Endothelial cell of umbilical vein (primary cell): Measurements from ENCODE around the gene KRT3. TPM values are rescaled to one million over a fixed set of nuclear protein-coding genes. Genes with fewer than 3 reads are reported as not detected.

ENCODE experiments used
- BruUV-seq: library from RNA; stranded (reverse); fragments of 400-500 nt; replicated peaks from 2 replicates; lab custom pipeline; 2021; lab: Mats Ljungman, UMichigan
- CTCF ChIA-PET: fragments of 300-600, 350-600 bp; sonication (Branson Sonifier 250); formaldehyde crosslinking; loops from one replicate; lab custom pipeline; 2021; ENCODE audit warnings: antibody characterized with exemption, inconsistent platforms; lab: Charles Lee
- POLR2A ChIA-PET: fragments of 300-600, 350-600 bp; sonication (Branson Sonifier 250); formaldehyde crosslinking; loops from one replicate; lab custom pipeline; 2021; ENCODE audit warnings: antibody characterized with exemption, inconsistent platforms; lab: Charles Lee
- DNase-seq: peaks from one replicate; pipeline ENCODE4 v3.0.0-alpha.2; 2011; ENCODE audit warnings: low read depth, low spot score
- FAIRE-seq: peaks from 2 replicates; lab custom pipeline; 2011; peaks lifted over from hg19 to GRCh38; lab: Jason Lieb, UNC
- H2AFZ ChIP-seq: 2 replicates; pipeline ENCODE4 v1.6.0; 2012; ENCODE audit warnings: low read depth, low read length, control low read depth, inconsistent platforms
- H3K27ac ChIP-seq: 2 replicates; pipeline ENCODE4 v1.5.1; 2011; ENCODE audit warnings: low read depth, mild to moderate bottlenecking, control low read depth, low read length, moderate library complexity; ENCODE audit not compliant: insufficient read depth
- H3K27me3 ChIP-seq, 2 experiments: 2 replicates each; pipeline versions ENCODE4 v1.6.0 to v1.6.1; 2011; ENCODE audit warnings: low read length in 2 of 2, mixed read lengths in 1 of 2; ENCODE audit not compliant: control insufficient read depth in 2 of 2, insufficient read depth in 2 of 2
- H3K36me3 ChIP-seq, 2 experiments: 2 replicates in 1 of 2; 3 replicates in 1 of 2; pipeline ENCODE4 v1.5.1; 2011; ENCODE audit warnings: low read length in 2 of 2, mild to moderate bottlenecking in 1 of 2, moderate library complexity in 1 of 2; ENCODE audit not compliant: control insufficient read depth in 2 of 2, insufficient read depth in 2 of 2; ENCODE audit errors: extremely low read depth in 1 of 2
- H3K4me1 ChIP-seq: 3 replicates; pipeline ENCODE4 v1.5.1; 2011; ENCODE audit warnings: mild to moderate bottlenecking, low read length; ENCODE audit not compliant: control insufficient read depth, insufficient read depth; ENCODE audit errors: extremely low read depth
- H3K4me2 ChIP-seq: 2 replicates; pipeline ENCODE4 v1.6.1; 2011; ENCODE audit warnings: low read length, control low read depth, mixed read lengths; ENCODE audit not compliant: insufficient read depth
- H3K4me3 ChIP-seq, 3 experiments: fragments of 200-600 bp in 1 of 3; sonication (generic), shearing (Covaris generic) in 1 of 3; replicated peaks in 1 of 3; 2 replicates each; pipeline ENCODE4 v1.5.1; 2011 to 2016; ENCODE audit warnings: control low read depth in 3 of 3, low read length in 3 of 3, mild to moderate bottlenecking in 2 of 3, inconsistent platforms in 1 of 3, low read depth in 1 of 3, moderate library complexity in 1 of 3; ENCODE audit not compliant: insufficient read depth in 1 of 3
- H3K79me2 ChIP-seq: 2 replicates; pipeline ENCODE4 v1.6.0; 2012; ENCODE audit warnings: low read length, inconsistent platforms; ENCODE audit not compliant: control insufficient read depth, insufficient read depth
- H3K9ac ChIP-seq: replicated peaks from 2 replicates; pipeline ENCODE3; 2011; ENCODE audit warnings: low read length, control low read depth; ENCODE audit not compliant: insufficient read depth; ENCODE audit errors: extremely low read depth
- H3K9me1 ChIP-seq: replicated peaks from 3 replicates; pipeline ENCODE4 v1.6.0; 2011; ENCODE audit warnings: mild to moderate bottlenecking, low read length; ENCODE audit not compliant: control insufficient read depth, insufficient read depth; ENCODE audit errors: extremely low read depth
- H3K9me3 ChIP-seq: replicated peaks from 2 replicates; pipeline ENCODE4 v1.5.1; 2012; ENCODE audit warnings: low read length, inconsistent platforms; ENCODE audit not compliant: control insufficient read depth, insufficient read depth
- H4K20me1 ChIP-seq: replicated peaks from 2 replicates; pipeline ENCODE3; 2011; ENCODE audit warnings: mild to moderate bottlenecking, low read length; ENCODE audit not compliant: control insufficient read depth, insufficient read depth; ENCODE audit errors: extremely low read depth
- FOS ChIP-seq: IDR thresholded peaks from 2 replicates; pipeline ENCODE4 v1.6.1; 2011; ENCODE audit warnings: mild to moderate bottlenecking, low read length, moderate library complexity, borderline replicate concordance; ENCODE audit not compliant: insufficient read depth
- GATA2 ChIP-seq: IDR thresholded peaks from 2 replicates; pipeline ENCODE4 v1.7.0; 2011; ENCODE audit warnings: low read depth, mild to moderate bottlenecking, moderate library complexity, mixed read lengths, low read length; ENCODE audit not compliant: insufficient read length, insufficient read depth
- JUN ChIP-seq: IDR thresholded peaks from 2 replicates; pipeline ENCODE4 v1.6.1; 2011; ENCODE audit warnings: borderline replicate concordance, low read depth; ENCODE audit not compliant: insufficient read length, insufficient read depth
- MYC ChIP-seq: IDR thresholded peaks from one replicate; pipeline ENCODE4 v1.6.1; 2011; ENCODE audit warnings: mild to moderate bottlenecking, low read depth, low read length
- POLR2A ChIP-seq: IDR thresholded peaks from 2 replicates; pipeline ENCODE4 v1.6.1; 2012; ENCODE audit warnings: low read depth, mild to moderate bottlenecking, control low read depth, low read length
- POLR2AphosphoS5 ChIP-seq: IDR thresholded peaks from 2 replicates; pipeline ENCODE4 v1.6.1; 2012; ENCODE audit warnings: low read depth, mild to moderate bottlenecking, control low read depth, low read length, moderate library complexity; ENCODE audit not compliant: insufficient read depth
- dilution Hi-C: fragments of 300-500 bp; cut with MboI; formaldehyde crosslinking; loops from one replicate; pipeline ENCODE4 v1.15.0; 2019; ENCODE audit warnings: low sequenced_read_pairs; ENCODE audit not compliant: extremely low pct_ligation_motif_present
- intact Hi-C: fragments of 100-400 bp; cut with micrococcal nuclease; formaldehyde crosslinking; loops from one replicate; pipeline ENCODE4 v1.10.0; 2022
- polyA plus RNA-seq, 4 experiments: library from polyadenylated mRNA; depleted of rRNA in 3 of 4; stranded (reverse) in 3 of 4; unstranded in 1 of 4; fragments of >200 nt; gene quantifications; 2 replicates each; pipeline versions ENCODE4 v1.2.1 to v1.2.3, GENCODE V29; 2011 to 2012; ENCODE audit warnings: missing spikeins in 1 of 4
- total RNA-seq: library from RNA; stranded (reverse); gene quantifications from 2 replicates; pipeline ENCODE4 v1.2.3, GENCODE V29; 2021
- TF ChIP-seq, protein P1 (sequence below), 2 donors: IDR thresholded peaks; 1 replicate in 1 of 2; 2 replicates in 1 of 2; pipeline ENCODE4 v1.5.1; 2011; ENCODE audit warnings: low read length in 2 of 2, mild to moderate bottlenecking in 2 of 2, moderate library complexity in 2 of 2, control low read depth in 1 of 2, inconsistent platforms in 1 of 2, low read depth in 1 of 2; ENCODE audit not compliant: insufficient read depth in 1 of 2; ENCODE audit errors: extremely low read depth in 1 of 2

KRT3 gene
- total and polyA plus RNA-seq, 2 donors (not counting 3 experiments of a cell fraction or from before 2014, with no cell fraction given) = not detected

DNA sequence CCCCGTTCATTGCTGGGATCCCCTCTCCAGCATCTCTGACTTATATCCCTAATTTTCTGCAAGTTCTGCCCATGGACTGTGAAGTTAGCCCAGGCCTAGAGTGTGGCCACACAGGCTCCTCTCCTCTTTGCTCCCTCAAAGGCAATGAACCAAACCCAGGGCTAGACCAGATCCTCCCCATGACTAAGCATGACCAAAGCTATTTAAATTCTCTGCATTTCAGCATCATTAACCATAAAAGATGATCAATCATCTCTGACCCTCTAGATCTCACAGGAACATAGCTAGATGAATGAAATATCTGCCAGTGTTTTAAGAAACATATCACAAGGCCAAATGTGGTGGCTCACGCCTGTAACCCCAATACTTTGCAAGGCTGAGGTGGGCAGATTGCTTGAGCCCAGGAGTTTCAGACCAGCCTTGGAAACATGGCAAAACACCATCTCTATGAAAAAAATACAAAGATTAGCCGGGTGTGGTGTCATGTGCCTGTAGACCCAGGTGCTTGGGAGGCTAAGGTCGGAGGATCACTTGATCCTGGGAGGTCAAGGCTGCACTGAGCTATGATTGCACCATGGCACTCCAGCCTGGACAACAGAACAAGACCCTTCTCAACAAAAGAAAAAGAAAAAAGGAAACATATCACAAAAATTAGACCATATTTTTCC, 2.2 kb upstream of the KRT3 start:
- H3K27ac ChIP-seq = no peak overlapping the region
- POLR2A ChIA-PET = no interaction called here
- H3K9ac ChIP-seq = no peak overlapping the region
- H3K9me3 ChIP-seq = no peaks in the 10 kb centered on the region
- no TSS peak for BruUV-seq
- no peak overlapping the region for H2AFZ ChIP-seq
- CTCF ChIA-PET = no interaction called here
- H3K9me1 ChIP-seq = no peaks in the 10 kb centered on the region
- no peak overlapping the region for H3K4me2 ChIP-seq
- DNase-seq (no peak), FAIRE-seq (no peak)
- peaks cover 0 to 8% of the 10 kb centered on the region in 2 experiments for H3K27me3 ChIP-seq
- TF ChIP-seq, protein P1, sequence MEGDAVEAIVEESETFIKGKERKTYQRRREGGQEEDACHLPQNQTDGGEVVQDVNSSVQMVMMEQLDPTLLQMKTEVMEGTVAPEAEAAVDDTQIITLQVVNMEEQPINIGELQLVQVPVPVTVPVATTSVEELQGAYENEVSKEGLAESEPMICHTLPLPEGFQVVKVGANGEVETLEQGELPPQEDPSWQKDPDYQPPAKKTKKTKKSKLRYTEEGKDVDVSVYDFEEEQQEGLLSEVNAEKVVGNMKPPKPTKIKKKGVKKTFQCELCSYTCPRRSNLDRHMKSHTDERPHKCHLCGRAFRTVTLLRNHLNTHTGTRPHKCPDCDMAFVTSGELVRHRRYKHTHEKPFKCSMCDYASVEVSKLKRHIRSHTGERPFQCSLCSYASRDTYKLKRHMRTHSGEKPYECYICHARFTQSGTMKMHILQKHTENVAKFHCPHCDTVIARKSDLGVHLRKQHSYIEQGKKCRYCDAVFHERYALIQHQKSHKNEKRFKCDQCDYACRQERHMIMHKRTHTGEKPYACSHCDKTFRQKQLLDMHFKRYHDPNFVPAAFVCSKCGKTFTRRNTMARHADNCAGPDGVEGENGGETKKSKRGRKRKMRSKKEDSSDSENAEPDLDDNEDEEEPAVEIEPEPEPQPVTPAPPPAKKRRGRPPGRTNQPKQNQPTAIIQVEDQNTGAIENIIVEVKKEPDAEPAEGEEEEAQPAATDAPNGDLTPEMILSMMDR (IDR thresholded peaks at IDR 0.05; ENCODE audit: extremely low read depth in 1 of 2, insufficient read depth in 1 of 2, low read depth in 1 of 2, low read length in 2 of 2) = no peak
- TF ChIP-seq POLR2A = no peak
- TF ChIP-seq POLR2AphosphoS5 = no peak
- TF ChIP-seq JUN = no peak
- no peak for TF ChIP-seq MYC
- no peak for TF ChIP-seq GATA2
- intact Hi-C loops = no loop called here
- dilution Hi-C loops = no loop called here
- H4K20me1 ChIP-seq = no peaks in the 10 kb centered on the region
- H3K4me3 ChIP-seq = no peak overlapping the region
- no peaks in the 10 kb centered on the region for H3K79me2 ChIP-seq
- H3K36me3 ChIP-seq = no peaks in the 10 kb centered on the region
- no peaks in the 10 kb centered on the region for H3K4me1 ChIP-seq

DNA sequence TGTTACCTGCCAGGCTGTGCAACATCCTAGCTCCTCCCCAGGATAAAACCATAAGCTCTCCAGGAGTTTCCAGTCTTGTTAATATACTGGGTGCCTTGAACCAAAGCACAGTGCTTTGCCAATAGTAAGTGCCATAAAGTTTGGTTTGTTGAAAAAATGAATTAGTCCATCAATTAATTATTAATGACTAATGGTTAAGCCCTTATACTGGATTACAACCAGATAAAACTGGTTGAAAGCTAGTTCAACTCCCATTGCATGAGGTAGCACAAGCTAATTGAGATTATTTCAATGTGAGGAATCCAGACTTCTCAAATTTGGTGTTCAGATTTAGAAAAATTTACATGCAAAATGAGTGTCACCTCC, 1.6 kb upstream of the KRT3 start:
- TF ChIP-seq FOS = no peak
- Histone ChIP-seq H3K4me2 (no peak overlapping the region), H3K79me2 (no peaks in the 10 kb centered on the region), H3K27ac (no peak overlapping the region), H3K9me3 (no peaks in the 10 kb centered on the region), H3K36me3 (no peaks in the 10 kb centered on the region), H3K27me3 (peaks cover 0 to 8% of the 10 kb centered on the region in 2 experiments), H4K20me1 (no peaks in the 10 kb centered on the region), H3K4me3 (no peak overlapping the region), H2AFZ (no peak overlapping the region), H3K4me1 (no peaks in the 10 kb centered on the region), H3K9ac (no peak overlapping the region), H3K9me1 (no peaks in the 10 kb centered on the region)
- ChIA-PET CTCF (no interaction called here), POLR2A (no interaction called here)
- no peak for DNase-seq
- dilution Hi-C loops = no loop called here
- intact Hi-C loops = no loop called here
- FAIRE-seq = no peak
- BruUV-seq = no TSS peak
